ENCODE results near the gene S100G.

DNA sequence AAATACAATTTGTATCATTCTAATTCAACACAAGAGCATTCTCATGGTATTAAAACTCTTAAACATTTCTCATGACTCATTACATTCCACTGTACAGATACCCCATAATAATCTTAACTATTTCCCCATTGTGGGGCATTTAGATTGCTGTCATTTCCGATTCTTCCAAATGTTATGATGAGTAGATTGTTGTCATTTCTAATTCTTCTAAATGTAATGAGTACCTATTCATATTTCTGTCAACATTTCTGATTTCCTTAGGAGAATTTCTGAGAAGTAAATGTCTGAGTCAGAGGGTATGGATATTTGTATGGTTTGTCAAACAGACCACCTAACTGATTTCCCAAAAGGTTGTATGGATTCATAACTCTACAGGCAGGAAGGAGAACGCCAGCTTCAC lies 8.3 kb downstream of the S100G start:
- TF ChIP-seq, protein P1, sequence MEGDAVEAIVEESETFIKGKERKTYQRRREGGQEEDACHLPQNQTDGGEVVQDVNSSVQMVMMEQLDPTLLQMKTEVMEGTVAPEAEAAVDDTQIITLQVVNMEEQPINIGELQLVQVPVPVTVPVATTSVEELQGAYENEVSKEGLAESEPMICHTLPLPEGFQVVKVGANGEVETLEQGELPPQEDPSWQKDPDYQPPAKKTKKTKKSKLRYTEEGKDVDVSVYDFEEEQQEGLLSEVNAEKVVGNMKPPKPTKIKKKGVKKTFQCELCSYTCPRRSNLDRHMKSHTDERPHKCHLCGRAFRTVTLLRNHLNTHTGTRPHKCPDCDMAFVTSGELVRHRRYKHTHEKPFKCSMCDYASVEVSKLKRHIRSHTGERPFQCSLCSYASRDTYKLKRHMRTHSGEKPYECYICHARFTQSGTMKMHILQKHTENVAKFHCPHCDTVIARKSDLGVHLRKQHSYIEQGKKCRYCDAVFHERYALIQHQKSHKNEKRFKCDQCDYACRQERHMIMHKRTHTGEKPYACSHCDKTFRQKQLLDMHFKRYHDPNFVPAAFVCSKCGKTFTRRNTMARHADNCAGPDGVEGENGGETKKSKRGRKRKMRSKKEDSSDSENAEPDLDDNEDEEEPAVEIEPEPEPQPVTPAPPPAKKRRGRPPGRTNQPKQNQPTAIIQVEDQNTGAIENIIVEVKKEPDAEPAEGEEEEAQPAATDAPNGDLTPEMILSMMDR (IDR thresholded peaks at IDR 0.05; ENCODE audit: borderline replicate concordance, extremely low read depth, low read length, poor library complexity, severe bottlenecking), result no peak
- TF ChIP-seq EZH2 (IDR thresholded peaks at IDR 0.05; ENCODE audit: borderline replicate concordance, low read depth, low read length, severe bottlenecking), result no peak

Measured in DND-41 (cell line).